GM15510 (cell line): ENCODE results near the gene PROB1.

ENCODE experiments used
- POLR2A ChIP-seq: IDR thresholded peaks from 3 replicates; pipeline ENCODE4 v1.6.1; 2011; ENCODE audit warnings: borderline replicate concordance; ENCODE audit not compliant: insufficient read length; ENCODE audit errors: extremely low read depth

PROB1 gene

DNA sequence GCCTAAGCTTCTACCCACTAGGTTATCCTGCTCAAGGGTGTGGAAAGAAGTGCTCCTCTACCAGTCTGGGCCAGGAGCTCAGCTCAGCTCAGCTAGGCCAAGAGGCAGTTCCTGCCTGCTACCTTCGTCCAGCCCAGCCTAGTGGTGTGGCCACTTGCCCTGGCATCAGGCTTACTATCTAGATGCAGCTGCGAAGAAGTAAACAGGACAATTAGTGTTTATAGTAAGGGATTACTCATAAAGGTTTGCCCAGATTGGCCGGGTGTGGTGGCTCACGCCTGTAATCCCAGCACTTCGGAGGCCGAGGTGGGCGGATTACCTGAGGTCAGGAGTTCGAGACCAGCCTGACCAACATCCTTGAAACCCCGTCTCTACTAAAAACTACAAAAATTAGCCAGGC lies 21.7 kb upstream of the PROB1 start:
- TF ChIP-seq POLR2A: no peak

DNA sequence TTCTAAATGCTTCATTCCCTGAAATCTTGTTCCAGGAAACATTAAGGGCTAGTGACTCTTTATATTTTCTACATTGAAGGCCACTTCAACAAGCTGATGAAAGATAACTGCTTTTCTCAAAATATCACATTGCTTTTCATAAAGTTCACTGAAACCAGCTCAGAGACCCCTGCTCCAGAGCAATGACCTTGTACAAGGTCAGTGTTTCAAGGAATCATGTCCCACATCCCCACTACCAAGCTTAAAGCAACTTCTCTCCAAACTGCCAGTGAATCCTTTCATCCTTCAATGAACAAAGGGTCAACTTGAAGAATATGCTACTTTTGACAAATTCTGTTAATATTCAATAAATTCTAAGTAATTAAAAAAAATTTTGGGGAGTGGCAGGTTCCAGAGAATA lies 21.0 kb upstream of the PROB1 start:
- TF ChIP-seq POLR2A: no peak

DNA sequence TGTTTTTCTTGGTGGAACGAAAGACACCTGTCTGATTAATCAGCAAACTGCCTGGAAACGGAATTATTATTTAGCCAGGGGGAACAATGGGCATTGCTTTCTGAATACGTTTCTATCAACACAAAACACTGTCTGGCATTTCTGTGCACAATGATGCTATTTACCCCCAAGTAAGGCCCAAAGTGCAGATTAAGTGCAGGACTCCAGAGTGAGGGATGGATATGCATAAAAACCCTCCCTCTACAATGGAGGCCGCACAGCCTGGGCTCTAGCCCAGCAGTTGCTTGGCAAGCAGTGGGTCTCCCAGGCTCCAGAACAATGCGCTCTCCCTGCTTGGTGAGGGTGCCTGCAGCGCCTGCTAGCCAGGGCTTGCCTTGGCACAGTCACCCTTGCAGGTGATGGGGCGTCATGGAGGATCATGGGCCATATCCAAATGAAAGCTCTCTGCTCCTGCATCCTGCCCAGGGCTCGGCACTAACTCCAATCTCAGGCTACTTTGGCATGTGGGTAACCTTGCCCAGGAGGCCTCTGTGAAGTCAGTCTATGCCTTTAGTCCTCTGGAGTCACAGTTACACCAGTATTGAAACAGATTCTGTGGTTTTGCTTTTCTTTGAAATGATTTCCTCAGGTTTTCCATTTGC lies 20.4 kb upstream of the PROB1 start:
- no peak for TF ChIP-seq POLR2A

DNA sequence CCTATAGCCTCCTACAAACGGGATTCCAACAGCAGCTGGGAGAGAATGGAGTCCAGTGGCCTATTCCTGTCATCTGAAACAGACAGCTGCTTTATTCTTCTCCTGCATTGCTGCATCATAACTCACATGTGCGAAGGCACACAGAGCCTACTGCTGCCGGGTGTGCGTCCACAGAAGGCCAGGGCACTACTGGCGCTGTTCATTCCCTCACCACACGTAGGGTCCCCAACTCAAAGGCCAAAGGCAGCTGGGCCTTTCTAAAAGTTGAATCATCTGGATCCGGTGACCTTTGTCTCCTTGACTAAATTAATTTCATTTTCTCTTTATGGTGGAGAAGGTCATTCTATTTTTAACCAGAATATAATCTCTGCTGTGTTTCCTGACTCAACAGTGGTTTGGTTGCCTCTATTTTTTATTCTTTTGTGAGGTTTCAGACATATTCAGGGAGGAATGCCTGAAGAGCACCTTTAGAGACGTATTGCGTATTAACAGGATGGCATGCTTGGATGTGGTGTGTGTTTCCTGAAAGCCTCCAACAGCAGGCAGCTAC lies 19.8 kb upstream of the PROB1 start:
- no peak for TF ChIP-seq POLR2A

DNA sequence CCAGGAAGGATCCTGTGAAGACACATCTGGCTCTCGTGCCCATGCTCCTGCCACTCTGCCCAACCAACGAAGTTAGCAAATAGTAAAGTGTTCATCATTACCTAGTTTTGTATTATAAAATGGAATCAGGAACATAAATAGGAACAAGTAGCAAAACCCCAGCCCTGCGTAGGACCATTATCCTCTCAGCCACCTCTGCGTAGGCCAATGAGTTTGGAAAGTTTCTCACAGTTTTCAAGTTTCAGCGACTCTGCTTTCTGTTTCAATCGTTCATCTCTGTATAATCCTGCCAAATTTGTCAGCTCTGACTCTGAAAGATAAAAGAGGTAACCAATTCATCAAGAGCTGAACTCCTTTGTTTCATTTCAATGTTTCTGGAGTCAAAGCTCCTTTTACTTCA lies 19.1 kb upstream of the PROB1 start:
- no peak for TF ChIP-seq POLR2A

DNA sequence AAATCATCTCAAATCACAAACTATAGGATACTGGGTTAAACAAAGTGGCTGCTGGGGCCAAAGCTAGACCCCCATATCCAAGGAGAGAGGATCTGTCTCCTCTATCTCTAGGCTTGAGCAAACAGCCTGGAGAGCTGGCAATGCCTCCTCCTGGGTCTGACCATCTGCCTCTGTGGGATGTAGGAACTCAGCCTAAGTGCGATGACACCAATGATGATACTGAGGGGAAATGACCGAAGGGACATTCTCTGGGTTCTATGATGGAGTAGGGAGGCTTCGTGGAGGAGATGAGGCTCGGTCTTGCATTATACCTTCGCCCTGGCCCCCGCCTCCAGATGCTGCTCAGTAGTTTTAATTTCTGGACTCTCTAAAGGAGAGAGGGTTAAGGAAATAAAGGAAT lies 18.2 kb upstream of the PROB1 start:
- no peak for TF ChIP-seq POLR2A

DNA sequence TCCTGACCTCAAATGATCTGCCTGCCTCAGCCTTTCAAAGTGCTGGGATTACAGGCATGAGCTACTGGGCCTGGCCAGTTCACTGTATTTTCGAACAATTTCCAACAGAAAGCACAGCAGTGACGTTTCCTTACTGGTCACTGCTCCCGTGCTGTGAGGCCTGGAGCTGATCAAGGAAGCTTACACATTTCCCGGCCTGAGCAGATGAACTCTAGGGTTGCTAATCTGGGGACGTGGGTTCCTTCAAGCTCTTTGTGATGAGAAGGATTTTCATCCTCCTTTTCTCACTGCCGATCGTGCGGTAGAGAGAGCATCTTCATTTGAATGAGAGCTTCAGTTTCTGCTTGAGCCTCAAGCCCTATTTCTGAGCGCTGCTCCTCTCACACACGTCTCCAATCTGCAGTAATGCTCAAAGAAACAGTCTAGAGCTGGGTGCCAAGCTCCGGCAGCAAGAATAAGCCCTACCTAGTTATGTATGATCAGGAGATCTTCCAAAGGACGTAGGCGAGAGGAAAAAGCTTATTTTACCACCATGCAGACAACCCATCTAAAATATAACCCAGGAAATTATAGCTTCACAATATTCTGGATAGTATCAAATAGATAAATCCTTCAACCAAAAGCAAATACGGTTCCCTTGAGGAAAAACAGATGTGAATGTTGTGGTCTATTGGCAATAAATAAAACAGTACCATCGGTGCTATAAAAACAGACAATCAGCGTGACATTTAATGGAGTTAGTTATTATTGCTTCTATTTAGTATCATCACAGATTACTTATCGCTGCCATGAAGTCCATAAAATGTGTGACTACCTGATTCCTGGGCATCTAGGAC lies 16.3 kb upstream of the PROB1 start:
- no peak for TF ChIP-seq POLR2A

DNA sequence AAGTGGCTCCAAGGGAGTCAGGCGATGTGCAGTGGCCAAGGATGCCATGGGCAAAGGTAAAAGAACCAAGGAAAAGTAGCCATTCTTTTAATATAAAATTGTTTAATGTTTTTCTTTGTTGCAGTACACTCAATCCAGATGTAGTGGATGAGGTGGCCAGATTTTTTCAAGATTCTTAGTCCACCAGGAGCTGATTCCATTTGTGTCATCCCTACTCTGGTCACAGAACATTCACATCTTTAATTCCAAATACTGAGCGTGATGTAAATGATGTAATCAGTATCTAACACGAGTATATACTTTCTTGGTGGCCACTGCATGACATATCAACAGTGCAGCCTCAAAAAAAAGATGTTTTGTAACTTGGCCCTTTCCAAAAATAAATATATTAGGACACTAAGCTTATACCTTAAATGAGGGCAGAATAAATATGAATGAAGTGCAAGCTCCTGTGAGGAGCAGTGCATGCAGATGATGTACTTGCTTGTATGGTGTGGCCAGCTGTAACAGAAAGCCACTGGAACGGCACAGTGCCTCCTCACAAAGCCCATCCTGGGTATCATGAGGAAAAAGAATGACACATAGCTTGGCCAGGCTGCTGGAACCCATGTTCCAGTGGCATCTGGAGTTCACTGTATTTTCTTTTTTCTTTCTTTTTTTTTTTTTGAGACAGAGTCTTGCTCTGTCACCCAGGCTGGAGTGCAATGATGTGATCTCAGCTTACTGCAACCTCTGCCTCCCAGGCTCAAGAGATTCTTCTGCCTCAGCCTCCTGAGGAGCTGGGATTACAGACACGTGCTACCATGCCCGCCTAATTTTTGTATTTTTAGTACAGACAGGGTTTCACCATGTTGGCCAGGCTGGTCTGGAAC lies 15.5 kb upstream of the PROB1 start:
- no peak for TF ChIP-seq POLR2A

DNA sequence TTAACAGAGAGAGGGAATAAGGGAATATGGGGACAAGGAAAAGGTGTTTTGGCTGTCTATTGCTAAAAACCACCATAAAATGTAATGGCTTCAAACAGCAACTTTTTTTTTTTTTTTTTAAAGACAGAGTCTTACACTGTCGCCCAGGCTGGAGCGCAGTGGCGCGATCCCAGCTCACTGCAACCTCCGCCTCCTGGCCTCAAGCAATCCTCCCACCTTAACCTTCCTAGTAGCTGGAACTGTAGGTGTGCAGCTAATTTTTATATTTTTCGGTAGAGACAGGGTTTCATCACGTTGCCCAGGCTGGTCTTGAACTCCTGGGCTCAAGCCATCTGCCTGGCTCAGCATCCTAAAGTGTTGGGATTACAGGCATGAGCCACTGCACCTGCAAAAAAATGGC lies 13.3 kb upstream of the PROB1 start:
- no peak for TF ChIP-seq POLR2A

DNA sequence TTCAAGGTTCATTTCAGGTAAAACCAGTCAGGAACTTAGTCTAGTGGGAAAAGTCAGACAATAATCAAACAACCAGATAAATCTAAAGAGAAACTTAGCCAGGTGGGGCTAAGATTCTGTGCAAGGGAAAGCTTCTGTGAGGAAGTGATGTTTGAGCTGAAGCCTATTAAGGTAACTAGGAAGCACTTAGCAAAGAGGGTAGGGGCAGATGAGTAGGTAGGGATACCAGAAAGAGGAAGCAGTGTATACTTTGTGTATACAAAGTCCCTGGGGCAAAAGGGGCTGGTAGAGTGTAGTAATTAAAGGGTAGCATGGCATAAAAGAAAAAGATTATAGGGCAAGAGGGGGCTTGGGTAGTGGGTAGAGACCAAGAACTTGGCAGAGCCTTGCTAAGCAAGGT lies 12.6 kb upstream of the PROB1 start:
- TF ChIP-seq POLR2A: no peak

DNA sequence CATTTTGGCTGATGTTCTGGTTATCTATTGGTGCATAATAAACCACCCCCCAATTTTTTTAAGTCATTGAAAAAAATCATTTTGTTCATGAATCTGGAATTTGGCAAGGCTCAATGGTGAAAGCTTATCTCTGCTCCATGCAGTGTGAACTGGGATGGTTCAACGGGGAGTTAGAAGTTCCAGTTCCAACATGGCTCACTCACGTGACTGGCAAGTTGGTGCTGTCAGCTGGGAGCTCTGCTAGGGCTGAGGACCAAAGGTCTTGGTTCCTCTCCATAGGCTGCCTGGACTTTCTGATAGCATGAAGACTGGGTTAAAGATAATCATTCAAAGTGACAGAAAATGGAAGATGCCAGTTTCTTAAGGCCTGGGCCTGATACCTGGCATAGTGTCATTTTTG lies 12.1 kb upstream of the PROB1 start:
- no peak for TF ChIP-seq POLR2A

DNA sequence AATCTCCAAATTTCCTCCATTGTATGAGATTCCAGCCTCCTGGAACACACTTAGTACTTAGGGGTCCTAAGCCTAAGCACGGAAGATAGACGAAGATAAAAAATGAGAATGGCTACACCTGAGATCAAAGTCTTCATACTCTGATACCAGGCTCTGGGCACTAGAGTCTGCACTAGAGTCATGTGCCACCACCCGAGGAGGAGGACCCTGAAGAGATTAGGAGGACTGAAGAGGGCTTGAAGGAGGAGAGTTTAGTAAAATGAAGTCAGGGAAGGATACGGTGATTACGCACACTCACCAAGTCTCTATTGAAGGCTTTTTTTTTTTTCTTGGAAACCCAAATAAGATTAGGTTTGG lies 9.6 kb upstream of the PROB1 start:
- no peak for TF ChIP-seq POLR2A

DNA sequence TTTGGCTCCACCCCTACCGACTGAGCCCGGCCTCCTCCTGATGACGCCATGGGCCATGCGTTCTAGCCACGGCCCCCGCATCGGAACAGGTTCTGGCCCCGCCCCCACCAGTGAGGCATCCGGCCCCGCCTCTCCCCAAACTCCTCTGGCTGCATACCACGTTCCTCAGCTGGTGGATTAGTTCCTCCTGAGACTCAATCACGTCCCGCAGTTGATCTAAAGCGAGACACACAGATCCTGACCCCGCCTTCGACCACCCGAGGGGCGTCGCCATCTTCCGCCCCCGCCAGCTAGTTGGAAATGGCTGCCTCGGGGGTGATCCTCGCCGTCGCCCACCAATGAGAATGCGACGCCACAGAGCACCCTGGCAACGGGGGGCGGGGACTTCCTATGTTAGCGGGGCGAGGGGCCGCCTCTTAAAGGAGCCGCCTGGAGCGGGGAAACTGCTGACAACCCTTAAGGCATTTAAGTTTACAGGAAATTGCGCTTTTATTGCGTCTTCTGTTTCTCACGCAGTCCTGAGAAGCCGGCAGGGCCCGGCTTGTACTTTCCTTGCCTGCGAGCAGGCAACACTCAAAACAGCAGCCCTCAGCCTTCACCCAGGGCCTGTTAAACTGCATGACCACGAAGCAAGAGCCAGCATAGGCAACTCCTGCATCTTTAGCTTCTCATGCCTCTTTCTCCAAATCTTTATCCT lies 9.0 kb upstream of the PROB1 start, which contains the start of gene SPATA24:
TSS of gene SPATA24 (minus strand) at position 303 of the 697 bp plus-strand sequence. CDS start at position 274, 29 bp downstream.
- peak; percentile 30 for TF ChIP-seq POLR2A

DNA sequence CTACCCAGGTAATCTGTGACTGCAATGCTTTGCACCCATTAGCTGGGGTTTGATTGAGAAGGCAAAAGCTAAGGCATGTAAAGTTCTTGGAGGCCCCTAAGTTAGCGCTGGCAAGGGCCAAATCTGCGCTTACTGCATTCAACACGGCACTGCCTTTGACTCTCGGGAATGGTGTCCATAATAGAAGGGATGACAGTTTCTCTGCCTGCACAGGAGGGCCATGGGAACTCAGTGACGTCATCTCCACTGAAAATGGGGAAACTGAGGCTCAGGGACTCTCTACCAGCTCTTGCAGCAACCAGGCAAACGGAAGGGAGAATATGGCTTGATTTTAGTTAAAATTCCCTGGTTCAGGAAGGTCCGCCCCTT lies 8.5 kb upstream of the PROB1 start:
- TF ChIP-seq POLR2A: no peak
